Measurements from ENCODE around the gene TPCN2.
A peak's percentile ranks its signal among the peaks of the same experiment; 100 is the strongest.

Gene TPCN2

DNA sequence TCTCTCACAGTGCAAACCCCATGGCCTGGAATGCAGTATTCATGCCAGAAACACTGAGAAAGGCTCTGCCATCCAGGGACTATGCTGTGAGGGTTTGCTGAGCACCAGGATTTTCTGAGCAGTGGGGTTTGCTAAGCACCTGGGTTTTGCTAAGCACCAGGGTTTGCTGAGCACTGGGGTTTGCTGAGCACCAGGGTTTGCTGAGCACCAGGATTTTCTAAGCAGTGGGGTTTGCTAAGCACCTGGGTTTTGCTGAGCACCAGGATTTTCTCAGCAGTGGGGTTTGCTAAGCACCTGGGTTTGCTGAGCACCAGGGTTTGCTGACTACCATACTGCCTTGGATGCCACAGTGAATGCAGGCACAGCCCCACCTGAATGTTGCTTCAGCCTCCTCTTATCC lies 58.7 kb downstream of the TPCN2 start:
- Mint-ChIP-seq H3K4me1 (ENCODE audit: low read depth) (no peaks in the 10 kb centered on the region), H3K9me3 (peaks cover 6% of the 10 kb centered on the region), H3K27ac (no peak overlapping the region), H3K4me3 (no peak overlapping the region), H3K36me3 (ENCODE audit: low read depth) (no peaks in the 10 kb centered on the region), H3K27me3 (no peaks in the 10 kb centered on the region)

DNA sequence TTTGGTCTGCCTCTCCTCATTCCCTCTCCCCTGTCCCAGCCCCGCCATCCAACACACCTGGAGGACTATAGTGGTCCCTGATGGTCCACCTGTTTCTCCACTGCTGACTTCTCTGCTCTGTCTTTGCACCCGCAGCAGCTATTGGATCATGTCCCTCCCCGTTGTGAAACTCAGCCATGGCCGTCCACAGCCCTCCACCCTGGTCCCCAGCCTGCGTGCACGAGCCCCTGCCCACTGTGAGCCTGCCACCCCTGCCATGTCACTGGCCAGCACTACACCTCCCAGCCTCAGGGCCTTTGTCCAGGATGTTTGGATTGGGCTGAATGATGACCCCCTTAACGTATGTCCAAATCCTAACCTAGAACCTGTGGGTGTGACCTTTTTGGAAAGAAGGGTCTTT lies 59.3 kb downstream of the TPCN2 start:
- H3K27ac Mint-ChIP-seq, result no peak overlapping the region
- no peaks in the 10 kb centered on the region for H3K4me1 Mint-ChIP-seq (ENCODE audit: low read depth)

DNA sequence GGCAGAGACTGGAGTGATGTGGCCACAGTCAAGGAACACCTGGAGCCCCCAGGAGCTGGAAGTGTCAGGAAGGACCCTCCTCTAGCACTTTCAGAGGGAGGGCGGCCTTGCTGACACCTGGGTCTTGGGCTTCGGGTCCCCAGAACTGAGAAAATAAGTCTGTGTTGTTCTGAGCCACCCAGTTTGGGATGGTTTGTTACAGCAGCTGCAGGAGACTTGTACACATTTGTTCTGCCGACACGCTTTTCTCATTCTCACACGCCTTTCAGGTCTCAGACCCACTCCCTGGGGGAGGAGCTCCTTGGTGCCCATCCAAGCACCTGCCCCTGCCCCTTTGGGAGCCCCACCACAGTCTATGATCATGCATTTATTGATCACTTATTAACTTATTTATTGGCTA lies 59.8 kb downstream of the TPCN2 start:
- Mint-ChIP-seq H3K27me3 (no peaks in the 10 kb centered on the region), H3K4me1 (ENCODE audit: low read depth) (no peaks in the 10 kb centered on the region), H3K27ac (no peak overlapping the region), H3K36me3 (ENCODE audit: low read depth) (no peaks in the 10 kb centered on the region), H3K9me3 (peaks cover 6% of the 10 kb centered on the region), H3K4me3 (no peak overlapping the region)

More for the DNA sequence above, 59.3 kb downstream of the TPCN2 start:
- H3K27me3 Mint-ChIP-seq, result no peaks in the 10 kb centered on the region
- H3K4me3 Mint-ChIP-seq, result no peak overlapping the region
- H3K36me3 Mint-ChIP-seq (ENCODE audit: low read depth), result no peaks in the 10 kb centered on the region
- peaks cover 6% of the 10 kb centered on the region for H3K9me3 Mint-ChIP-seq

DNA sequence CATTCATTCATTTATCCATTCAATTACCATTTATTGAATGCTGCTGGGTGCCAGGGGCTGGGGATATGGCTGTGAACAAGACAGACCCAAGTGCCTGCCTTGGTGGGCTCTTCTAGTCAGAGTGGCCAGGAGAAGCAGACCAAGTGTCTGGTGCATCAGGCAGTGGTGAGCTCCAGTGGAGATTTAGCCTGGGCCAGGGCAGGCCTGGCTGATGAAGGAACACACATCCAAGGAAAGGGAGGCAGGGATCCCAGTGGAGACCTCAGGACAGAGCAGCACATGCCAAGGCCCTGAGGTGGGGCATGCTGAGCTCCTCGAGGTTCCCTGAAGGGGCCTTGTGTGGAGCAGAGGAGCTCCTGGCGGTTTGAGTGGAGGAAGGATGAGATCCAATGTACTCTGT lies 60.4 kb downstream of the TPCN2 start:
- H3K9me3 Mint-ChIP-seq, result peaks cover 6% of the 10 kb centered on the region
- H3K4me1 Mint-ChIP-seq (ENCODE audit: low read depth), result no peaks in the 10 kb centered on the region
- H3K4me3 Mint-ChIP-seq, result no peak overlapping the region
- no peak overlapping the region for H3K27ac Mint-ChIP-seq
- no peaks in the 10 kb centered on the region for H3K27me3 Mint-ChIP-seq
- H3K36me3 Mint-ChIP-seq (ENCODE audit: low read depth), result no peaks in the 10 kb centered on the region

DNA sequence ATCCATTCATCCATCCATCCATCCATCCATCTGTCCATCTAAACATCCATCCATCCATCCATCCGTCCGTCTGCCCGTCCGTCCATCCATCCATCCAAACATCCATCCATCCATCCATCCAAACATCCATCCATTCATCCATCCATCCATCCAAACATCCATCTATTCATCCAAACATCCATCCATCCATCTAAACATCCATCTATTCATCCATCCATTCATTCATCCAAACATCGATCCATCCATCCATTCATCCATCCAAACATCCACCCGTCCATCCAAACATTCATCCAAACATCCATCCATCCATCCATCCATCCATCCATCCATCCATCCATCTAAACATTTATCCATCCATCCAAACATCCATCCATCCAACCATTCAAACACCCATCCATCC lies 61.7 kb downstream of the TPCN2 start:
- Mint-ChIP-seq H3K4me3 (no peak overlapping the region), H3K36me3 (ENCODE audit: low read depth) (no peaks in the 10 kb centered on the region), H3K9me3 (peaks cover 6% of the 10 kb centered on the region), H3K27me3 (no peaks in the 10 kb centered on the region), H3K27ac (peak overlapping the region; percentile 46), H3K4me1 (ENCODE audit: low read depth) (no peaks in the 10 kb centered on the region)

DNA sequence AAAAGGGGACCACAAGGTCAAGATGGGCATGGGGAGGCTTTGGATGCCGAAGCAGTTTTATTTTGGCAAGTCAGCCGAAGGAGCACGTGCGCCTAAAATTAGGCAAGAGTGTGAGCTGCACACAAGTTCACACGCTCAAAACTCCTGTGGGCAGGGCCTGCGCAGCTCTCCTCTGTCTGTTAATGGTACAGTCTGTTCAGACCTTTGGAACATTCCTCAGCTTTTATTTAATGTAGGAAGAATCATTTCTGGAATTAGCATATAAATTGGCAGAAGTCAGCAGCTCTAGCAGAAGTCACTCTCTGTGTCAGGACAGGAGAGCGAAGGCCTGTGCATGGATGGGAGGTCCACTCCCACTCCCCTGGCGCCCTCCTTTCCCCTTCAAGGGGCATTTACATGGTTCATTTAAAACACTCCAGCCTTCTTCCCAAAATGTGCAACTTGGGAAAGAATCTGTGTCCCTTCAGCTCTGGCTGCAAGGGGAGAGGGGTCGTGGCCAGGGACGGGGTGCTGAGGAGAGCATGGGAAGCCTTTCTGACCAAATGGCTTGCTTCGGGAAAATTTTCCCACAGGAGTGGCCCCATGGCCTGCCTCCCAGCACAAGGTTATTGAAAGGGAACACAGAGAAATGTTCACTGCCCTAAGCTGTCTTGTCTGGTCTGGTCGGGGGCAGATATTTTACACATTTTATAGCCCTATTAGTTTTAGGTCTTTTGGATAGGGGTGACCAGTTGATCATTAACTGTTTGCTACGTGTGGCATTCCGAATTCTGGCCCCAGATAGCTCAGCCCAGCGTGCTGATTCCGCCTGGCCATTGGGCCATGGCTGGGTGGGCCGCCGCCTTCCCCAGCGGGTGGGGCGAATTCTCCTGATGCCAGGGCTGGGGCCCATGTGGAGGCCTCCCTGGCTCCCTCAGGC lies 63.2 kb downstream of the TPCN2 start:
- Mint-ChIP-seq H3K4me1 (ENCODE audit: low read depth) (no peaks in the 10 kb centered on the region), H3K36me3 (ENCODE audit: low read depth) (no peaks in the 10 kb centered on the region), H3K27me3 (no peaks in the 10 kb centered on the region), H3K9me3 (peaks cover 6% of the 10 kb centered on the region), H3K4me3 (no peak overlapping the region), H3K27ac (no peak overlapping the region)

DNA sequence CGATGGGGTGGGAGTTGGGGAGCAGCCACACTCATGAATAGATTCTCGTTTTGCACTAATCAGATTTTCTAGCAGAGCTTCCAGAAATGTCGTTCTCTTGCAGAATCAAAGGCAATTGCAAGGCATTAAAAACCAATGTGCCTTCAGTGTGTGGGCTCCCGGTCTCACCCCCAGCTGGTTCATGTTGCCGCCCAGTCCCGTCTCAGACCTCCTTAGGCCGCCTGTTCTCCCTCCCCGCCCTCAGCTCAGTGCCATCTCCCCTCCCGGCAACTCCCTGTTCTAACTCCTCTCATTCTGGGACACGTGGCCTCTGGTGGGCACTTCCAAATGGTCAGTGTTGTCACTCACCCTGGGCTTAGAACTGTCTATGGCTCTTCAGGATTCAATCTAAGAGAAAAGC lies 64.5 kb downstream of the TPCN2 start:
- Mint-ChIP-seq H3K27me3 (no peaks in the 10 kb centered on the region), H3K36me3 (ENCODE audit: low read depth) (no peaks in the 10 kb centered on the region), H3K4me1 (ENCODE audit: low read depth) (no peaks in the 10 kb centered on the region), H3K27ac (no peak overlapping the region), H3K4me3 (no peak overlapping the region), H3K9me3 (peaks cover 6% of the 10 kb centered on the region)

DNA sequence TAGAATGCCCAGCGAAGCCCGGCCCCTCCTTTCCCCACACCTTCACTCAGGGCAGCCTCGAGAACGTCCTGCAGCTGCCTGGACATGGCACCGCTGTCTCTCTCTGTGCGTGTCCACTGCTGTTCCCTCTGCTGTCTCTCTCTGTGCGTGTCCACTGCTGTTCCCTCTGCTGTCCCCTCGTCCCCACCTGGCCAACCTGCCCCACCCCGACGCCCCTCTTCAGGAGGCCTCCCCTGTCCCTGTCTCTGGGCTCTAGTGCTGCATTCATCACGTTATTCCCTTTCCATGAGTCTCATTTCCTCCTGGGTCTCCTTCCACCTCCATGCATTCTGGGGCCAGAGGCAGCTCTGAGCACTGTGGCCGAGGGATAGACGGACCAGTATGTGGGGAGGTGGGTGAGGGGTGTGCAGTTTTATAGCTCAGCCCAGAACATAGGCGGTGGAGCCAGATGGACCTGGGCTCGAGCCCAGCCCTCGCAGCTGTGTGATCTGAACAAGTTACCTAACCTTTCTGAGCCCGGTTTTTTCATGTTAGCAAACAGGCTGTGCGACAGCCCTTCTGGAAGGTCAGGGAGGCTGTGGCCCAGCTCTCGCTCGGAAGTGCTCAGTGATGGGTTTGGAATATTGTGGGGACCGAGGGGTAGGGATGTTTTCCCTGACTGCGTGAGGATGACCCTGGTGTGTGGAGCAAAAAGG lies 65.1 kb downstream of the TPCN2 start:
- no peak overlapping the region for H3K27ac Mint-ChIP-seq
- H3K9me3 Mint-ChIP-seq, result peaks cover 6% of the 10 kb centered on the region
- H3K4me3 Mint-ChIP-seq, result no peak overlapping the region
- no peaks in the 10 kb centered on the region for H3K36me3 Mint-ChIP-seq (ENCODE audit: low read depth)
- H3K27me3 Mint-ChIP-seq, result no peaks in the 10 kb centered on the region
- no peaks in the 10 kb centered on the region for H3K4me1 Mint-ChIP-seq (ENCODE audit: low read depth)

DNA sequence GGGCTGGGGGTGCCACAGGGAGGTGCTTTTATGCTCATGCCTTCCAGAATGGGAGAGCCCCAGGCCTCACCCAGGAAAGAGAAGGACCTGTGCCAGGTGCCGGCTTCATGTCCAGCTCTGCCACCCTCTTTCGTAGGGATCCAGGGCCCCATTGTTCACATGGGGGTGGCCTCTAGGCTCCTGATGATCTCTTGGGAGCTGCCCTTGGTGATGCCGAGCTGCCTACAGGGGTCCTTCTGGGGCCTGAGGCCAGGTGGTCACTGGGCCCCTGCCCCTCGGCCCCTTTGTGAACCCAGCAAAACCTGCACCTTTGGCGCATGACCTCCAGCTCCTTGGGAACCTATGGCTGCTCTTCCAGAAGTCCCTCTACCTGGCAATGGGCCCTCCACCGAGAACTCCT lies 65.6 kb downstream of the TPCN2 start:
- Mint-ChIP-seq H3K4me3 (no peak overlapping the region), H3K4me1 (ENCODE audit: low read depth) (no peaks in the 10 kb centered on the region), H3K36me3 (ENCODE audit: low read depth) (no peaks in the 10 kb centered on the region), H3K27me3 (no peaks in the 10 kb centered on the region), H3K9me3 (peaks cover 6% of the 10 kb centered on the region), H3K27ac (no peak overlapping the region)

DNA sequence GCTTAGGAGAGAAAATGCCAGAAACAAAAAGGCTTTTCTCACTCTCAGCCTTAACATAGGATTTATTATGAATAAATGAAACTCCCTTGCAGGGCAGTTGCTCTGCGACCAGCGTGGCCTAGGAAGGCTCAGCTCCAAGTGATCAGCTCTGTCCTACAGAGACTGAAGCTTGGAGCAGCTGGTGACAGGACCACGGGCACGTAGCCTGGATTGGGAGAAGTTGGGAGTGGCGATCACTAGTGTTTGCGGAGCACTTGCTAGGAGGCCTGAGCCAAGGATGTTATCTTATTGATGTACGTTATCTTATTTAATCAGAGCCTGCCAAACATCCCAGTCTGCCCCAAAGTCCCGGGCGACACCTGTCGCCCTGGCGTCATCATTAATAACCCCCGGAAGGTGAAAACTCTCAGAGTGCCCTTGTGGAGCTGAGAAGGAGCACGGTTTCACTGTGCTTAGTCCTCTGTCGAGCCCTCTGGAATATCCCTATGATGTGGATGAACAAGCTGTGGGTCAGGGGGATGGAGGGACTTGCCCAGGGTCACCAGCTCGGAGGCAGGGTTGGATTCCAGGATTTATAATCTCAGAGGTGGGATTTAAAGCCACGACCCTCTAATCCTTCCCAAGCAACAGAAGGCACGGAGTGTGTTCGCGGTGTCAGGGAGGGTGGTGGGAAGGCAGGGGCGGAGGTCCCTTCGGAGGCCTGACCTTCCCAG lies 66.2 kb downstream of the TPCN2 start:
- Mint-ChIP-seq H3K4me3 (no peak overlapping the region), H3K9me3 (peaks cover 6% of the 10 kb centered on the region), H3K4me1 (ENCODE audit: low read depth) (no peaks in the 10 kb centered on the region), H3K36me3 (ENCODE audit: low read depth) (no peaks in the 10 kb centered on the region), H3K27ac (no peak overlapping the region), H3K27me3 (no peaks in the 10 kb centered on the region)

DNA sequence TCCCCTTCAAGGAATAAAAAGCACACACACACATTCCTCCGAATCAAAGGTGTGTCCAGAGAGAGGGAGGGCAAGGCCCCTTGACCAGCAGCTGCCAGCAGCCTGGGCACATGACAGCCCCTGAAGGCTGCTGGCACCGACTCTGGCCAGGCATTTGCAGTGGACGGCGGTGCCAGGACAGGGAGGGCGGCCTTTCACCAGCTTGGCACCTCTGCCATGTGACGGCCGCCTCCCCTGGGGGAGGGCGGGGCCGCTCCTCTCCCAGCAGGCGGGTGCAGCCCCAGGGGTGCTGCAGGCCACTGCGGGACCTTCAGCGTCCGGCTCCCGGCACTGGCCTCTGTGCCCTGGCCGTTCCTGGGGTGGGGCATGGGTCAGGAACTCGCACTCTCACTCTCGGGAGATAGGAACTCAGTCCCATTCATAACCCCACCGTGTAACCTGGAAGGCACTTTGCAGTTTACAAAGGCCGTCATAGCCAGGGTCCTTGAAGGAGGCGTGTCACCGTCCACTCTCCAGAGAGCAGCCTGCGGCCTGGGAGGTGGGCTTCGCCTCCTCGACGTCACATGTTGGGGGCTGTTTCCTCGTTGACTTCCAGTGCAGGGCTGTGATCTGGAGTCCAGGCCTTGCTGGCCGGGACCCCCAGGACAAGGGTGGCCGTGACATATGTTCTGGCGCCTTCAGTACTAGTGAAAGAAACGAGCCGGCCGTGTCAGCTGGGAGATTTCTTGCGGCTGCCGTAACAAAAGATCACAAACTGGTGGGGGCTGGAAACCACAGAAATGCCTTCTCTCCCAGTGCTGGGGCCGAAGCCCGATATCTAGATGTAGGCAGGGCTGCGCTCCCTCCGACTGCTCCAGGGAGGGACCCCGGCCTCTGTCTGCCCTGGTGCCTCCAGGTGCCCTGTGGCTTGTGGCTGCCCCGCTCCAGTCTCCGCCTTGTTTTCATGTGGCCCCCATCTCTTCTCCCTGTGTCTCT lies 67.1 kb downstream of the TPCN2 start:
- H3K27ac Mint-ChIP-seq, result no peak overlapping the region
- peaks cover under 1% of the 10 kb centered on the region for H3K9me3 Mint-ChIP-seq
- H3K36me3 Mint-ChIP-seq (ENCODE audit: low read depth), result no peaks in the 10 kb centered on the region
- no peaks in the 10 kb centered on the region for H3K4me1 Mint-ChIP-seq (ENCODE audit: low read depth)
- no peak overlapping the region for H3K4me3 Mint-ChIP-seq
- no peaks in the 10 kb centered on the region for H3K27me3 Mint-ChIP-seq

DNA sequence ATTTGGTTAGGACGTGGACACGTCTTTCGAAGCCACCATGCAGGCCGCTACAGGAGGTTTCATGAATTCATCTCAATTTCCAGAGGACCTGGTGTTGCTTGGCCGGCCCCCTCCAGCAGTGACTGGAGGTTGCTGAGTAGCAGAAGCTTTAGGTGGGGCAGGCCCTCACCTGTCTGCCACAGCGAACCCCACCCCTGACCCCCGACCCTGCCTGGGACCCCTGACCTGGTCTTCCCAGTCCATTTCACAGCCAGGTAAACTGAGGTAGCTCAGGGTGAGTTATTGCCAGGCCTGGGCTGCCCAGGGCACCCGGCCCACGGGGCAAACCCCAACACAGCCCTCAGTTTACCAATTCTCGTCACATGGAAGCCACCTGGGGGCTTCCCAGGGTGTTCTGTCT lies 67.9 kb downstream of the TPCN2 start:
- Mint-ChIP-seq H3K9me3 (no peaks in the 10 kb centered on the region), H3K4me3 (no peak overlapping the region), H3K27ac (no peak overlapping the region)

DNA sequence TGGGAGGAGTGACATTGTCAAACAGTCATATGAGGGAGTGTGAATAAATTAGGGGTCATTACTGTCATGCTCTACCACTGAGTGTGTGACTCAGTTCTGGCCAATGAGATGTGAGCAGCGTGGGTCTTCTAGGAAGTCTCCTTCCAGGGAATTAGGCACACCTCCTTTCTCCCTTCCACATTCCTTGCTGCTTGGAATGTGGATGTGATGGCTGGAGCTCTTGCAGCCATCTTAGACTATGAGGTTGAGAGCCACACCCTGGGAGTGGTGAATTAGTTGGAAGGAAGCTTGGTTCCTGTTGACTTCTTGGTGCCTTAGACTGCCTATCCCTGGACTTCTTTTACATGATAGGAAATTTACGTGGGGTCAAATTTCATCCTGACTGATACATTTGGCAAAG lies 70.5 kb downstream of the TPCN2 start:
- H3K4me3 Mint-ChIP-seq, result no peak overlapping the region
- H3K27ac Mint-ChIP-seq, result no peak overlapping the region
- H3K36me3 Mint-ChIP-seq (ENCODE audit: low read depth), result no peaks in the 10 kb centered on the region
- H3K9me3 Mint-ChIP-seq, result no peaks in the 10 kb centered on the region
- peaks cover 29% of the 10 kb centered on the region for H3K4me1 Mint-ChIP-seq (ENCODE audit: low read depth)
- no peaks in the 10 kb centered on the region for H3K27me3 Mint-ChIP-seq

More for the DNA sequence above, 67.9 kb downstream of the TPCN2 start:
- Mint-ChIP-seq H3K27me3 (no peaks in the 10 kb centered on the region), H3K4me1 (ENCODE audit: low read depth) (peaks cover 5% of the 10 kb centered on the region), H3K36me3 (ENCODE audit: low read depth) (no peaks in the 10 kb centered on the region)

Measured in stimulated activated naive CD8-positive, alpha-beta T cell treated with anti-CD3 and anti-CD28 coated beads, Interleukin-15, Interleukin-2, amounts not matched to agents 100 ng/mL and 50 ng/mL, for 24 hours (primary cell).